HFFc6 (cell line): ENCODE data around the gene PFKP. TPM values are rescaled to one million over a fixed set of nuclear protein-coding genes. Genes with fewer than 3 reads are reported as not detected.
A peak's percentile ranks its signal among the peaks of the same experiment; 100 is the strongest.

Source experiments
- DNase-seq: peaks from one replicate; pipeline ENCODE4 v3.0.0-alpha.2; 2018
- H3K27ac Mint-ChIP-seq: 2 replicates; pipeline ENCODE4 v1.8.0; 2020; ENCODE audit warnings: mild to moderate bottlenecking, mixed read lengths
- H3K27me3 Mint-ChIP-seq: 2 replicates; pipeline ENCODE4 v1.8.0; 2021; ENCODE audit warnings: mild to moderate bottlenecking, moderate library complexity, mixed read lengths; ENCODE audit not compliant: insufficient read depth
- H3K36me3 Mint-ChIP-seq: 2 replicates; pipeline ENCODE4 v1.8.0; 2021; ENCODE audit warnings: low read depth, mixed read lengths
- H3K4me1 Mint-ChIP-seq: 2 replicates; pipeline ENCODE4 v1.8.0; 2020; ENCODE audit warnings: low read depth, mixed read lengths
- H3K4me3 Mint-ChIP-seq: 2 replicates; pipeline ENCODE4 v1.8.0; 2020; ENCODE audit warnings: mild to moderate bottlenecking, moderate library complexity, mixed read lengths
- H3K9me3 Mint-ChIP-seq: 2 replicates; pipeline ENCODE4 v1.8.0; 2020; ENCODE audit warnings: mild to moderate bottlenecking, mixed read lengths
- CTCF ChIP-seq: fragments of 200-600 bp; sonication (generic); IDR thresholded peaks from 2 replicates; pipeline ENCODE4 v1.5.0; 2021; ENCODE audit warnings: antibody characterized with exemption, mild to moderate bottlenecking
- long read RNA-seq: library from polyadenylated mRNA; unstranded; transcript quantifications from one replicate; pipeline ENCODE4 v2.0.0, GENCODE V29; 2019
- total RNA-seq, 6 experiments: library from RNA; stranded (reverse); fragmentation: NEBNext Ultra II Directional; extraction: Animal tissue kit (Norgen Biotek cat#: 25700); gene quantifications; 2 replicates in 1 of 6; 3 replicates in 5 of 6; pipeline ENCODE4 v1.2.3, GENCODE V29; 2021

The PFKP gene
- 100 to 1,000 TPM; 131 to 173 (median 161) TPM for total RNA-seq
- long read RNA-seq, transcript PFKP-203 (22 exons, 2,654 nt): major isoform, 181 of 219 reads
- long read RNA-seq, partial matches to known transcripts: 27 of 219 reads
- long read RNA-seq, other reads (novel, unspliced or antisense): 8 of 219 reads

DNA sequence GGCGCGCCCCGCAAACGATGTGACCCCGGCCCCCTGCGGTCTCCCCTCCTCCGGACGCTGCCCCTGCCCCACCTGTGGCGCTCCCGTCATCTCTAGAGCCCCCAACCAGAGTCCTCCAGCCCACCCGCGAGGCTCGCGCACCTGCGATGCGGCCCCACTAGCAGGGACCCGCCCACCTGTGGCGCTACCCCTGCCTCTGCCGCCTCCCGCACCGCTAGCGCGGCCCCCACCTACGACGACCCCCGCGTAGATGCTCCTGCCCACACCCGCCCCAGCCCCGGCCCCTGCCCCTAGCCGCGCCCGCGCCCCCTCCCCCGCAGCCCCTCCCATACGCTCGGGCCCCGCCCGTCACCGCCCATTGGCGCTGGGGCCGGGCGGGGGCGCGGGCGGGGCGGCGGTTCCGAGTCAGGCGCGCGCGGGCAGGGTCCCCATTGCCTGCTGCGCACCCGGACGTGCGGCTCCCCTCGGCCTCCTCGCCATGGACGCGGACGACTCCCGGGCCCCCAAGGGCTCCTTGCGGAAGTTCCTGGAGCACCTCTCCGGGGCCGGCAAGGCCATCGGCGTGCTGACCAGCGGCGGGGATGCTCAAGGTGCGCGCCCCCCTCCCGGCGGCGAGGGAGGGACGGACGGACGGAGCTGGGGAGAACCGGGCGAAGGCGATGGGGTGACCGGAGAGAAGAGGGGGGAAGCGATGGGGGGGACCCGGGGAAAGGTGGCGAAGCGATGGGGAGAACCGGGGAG, at the start of gene PFKP:
PFKP (plus strand) TSS at position 431 of the 741 bp plus-strand sequence; CDS start at position 479, 48 bp downstream.
- Mint-ChIP-seq H3K4me1 (peaks cover 33% of the 10 kb centered on the region), H3K27me3 (no peaks in the 10 kb centered on the region), H3K9me3 (no peaks in the 10 kb centered on the region), H3K4me3 (peak within 1 kb of the TSS; percentile 91), H3K27ac (peak within 1 kb of the TSS; percentile 77), H3K36me3 (peaks cover 22% of the 10 kb centered on the region)
- DNase-seq: no peak
- no peak for TF ChIP-seq CTCF

- Mint-ChIP-seq H3K4me3 (no peak overlapping the region), H3K27ac (no peak overlapping the region), H3K9me3 (no peaks in the 10 kb centered on the region), H3K4me1 (no peaks in the 10 kb centered on the region), H3K36me3 (no peaks in the 10 kb centered on the region; the same call in 1 of the 2 replicates), H3K27me3 (peaks cover 47% of the 10 kb centered on the region)
- no peak for DNase-seq
- no peak for TF ChIP-seq CTCF
Measured at GRCh38 chr10:3018247-3018646, 49.1 kb upstream of the PFKP start.

GRCh38 chr10:3020311-3020710, 47.0 kb upstream of the PFKP start:
- Mint-ChIP-seq H3K4me1 (no peaks in the 10 kb centered on the region), H3K4me3 (no peak overlapping the region), H3K36me3 (no peaks in the 10 kb centered on the region; the same call in 1 of the 2 replicates), H3K9me3 (no peaks in the 10 kb centered on the region), H3K27ac (no peak overlapping the region), H3K27me3 (peaks cover 40% of the 10 kb centered on the region)
- TF ChIP-seq CTCF: no peak
- DNase-seq: no peak

DNA sequence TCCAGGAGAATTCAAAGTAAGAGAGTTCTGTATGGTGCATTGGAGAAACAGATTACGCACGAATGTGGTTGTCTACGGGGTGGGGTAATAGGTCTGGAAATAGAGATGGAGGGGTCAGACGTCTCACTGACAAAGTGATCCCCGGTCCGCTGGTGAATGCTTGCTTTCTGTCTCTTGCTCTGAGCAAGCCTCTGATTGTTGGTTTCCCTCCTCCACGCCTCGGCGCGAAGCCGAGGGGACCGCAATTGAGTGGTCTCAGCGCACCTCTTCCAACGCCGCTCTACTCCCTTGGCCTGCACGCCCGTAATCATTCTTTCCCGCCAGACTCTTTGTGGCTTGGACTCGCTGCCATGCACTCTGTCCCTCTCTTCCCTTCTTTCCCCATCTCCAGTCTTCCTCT, 46.5 kb upstream of the PFKP start:
- H3K4me1 Mint-ChIP-seq: no peaks in the 10 kb centered on the region
- H3K9me3 Mint-ChIP-seq: no peaks in the 10 kb centered on the region
- TF ChIP-seq CTCF: no peak
- no peak for DNase-seq
- no peak overlapping the region for H3K27ac Mint-ChIP-seq
- H3K27me3 Mint-ChIP-seq: peaks cover 38% of the 10 kb centered on the region
- H3K36me3 Mint-ChIP-seq: no peaks in the 10 kb centered on the region; the same call in 1 of the 2 replicates
- H3K4me3 Mint-ChIP-seq: no peak overlapping the region

DNA sequence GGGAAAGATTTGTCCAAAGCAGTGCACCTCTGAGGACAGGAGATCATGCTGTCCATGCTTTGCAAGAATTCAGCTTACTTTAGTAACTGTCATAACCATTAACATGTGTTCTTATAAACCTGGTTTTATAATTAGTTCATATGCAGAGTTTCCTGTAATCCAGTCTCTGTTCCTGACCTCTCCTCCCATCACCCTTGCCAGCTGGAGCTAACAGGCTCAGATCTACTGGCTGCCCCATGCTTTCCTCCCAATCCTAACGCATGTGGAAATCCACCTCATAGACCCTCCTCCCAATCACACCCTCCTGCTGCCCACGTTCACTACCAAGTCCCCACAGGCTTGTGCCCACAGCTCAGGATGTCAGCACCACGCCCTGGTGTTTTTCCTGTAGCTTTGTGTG, 45.3 kb upstream of the PFKP start:
- H3K9me3 Mint-ChIP-seq: no peaks in the 10 kb centered on the region
- H3K4me3 Mint-ChIP-seq: no peak overlapping the region
- peaks cover 34% of the 10 kb centered on the region for H3K27me3 Mint-ChIP-seq
- no peak overlapping the region for H3K27ac Mint-ChIP-seq
- H3K4me1 Mint-ChIP-seq: no peaks in the 10 kb centered on the region
- DNase-seq: no peak
- no peaks in the 10 kb centered on the region; the same call in 1 of the 2 replicates for H3K36me3 Mint-ChIP-seq
- no peak for TF ChIP-seq CTCF
